Testis (tissue), 3 donors: ENCODE measurements around the gene PKN3. TPM values are rescaled to one million over a fixed set of nuclear protein-coding genes. Genes with fewer than 3 reads are reported as not detected.

Experiments used
- DNase-seq: peaks from one replicate; pipeline ENCODE4 v3.0.0-alpha.2; 2019
- H3K27ac ChIP-seq, 2 donors: fragments of 200-600 bp; sonication (generic); one replicate each; pipeline ENCODE4 v1.5.1; 2019
- H3K27me3 ChIP-seq: fragments of 200-600 bp; sonication (generic); one replicate; pipeline ENCODE4 v1.5.1; 2019
- H3K36me3 ChIP-seq: fragments of 200-600 bp; sonication (generic); one replicate; pipeline ENCODE4 v1.5.1; 2017; ENCODE audit warnings: low read depth; ENCODE audit errors: missing control alignments
- H3K4me1 ChIP-seq: fragments of 200-600 bp; sonication (generic); one replicate; pipeline ENCODE4 v1.5.1; 2019
- H3K4me3 ChIP-seq, 2 donors: fragments of 200-600 bp; sonication (generic); one replicate each; pipeline ENCODE4 v1.5.1; 2017 to 2019
- H3K9me3 ChIP-seq: fragments of 200-600 bp; sonication (generic); one replicate; pipeline ENCODE4 v1.5.1; 2017
- POLR2A ChIP-seq: fragments of 450-650 bp; IDR thresholded peaks from one replicate; pipeline ENCODE4 v1.6.1; 2017; ENCODE audit warnings: antibody characterized with exemption, mild to moderate bottlenecking, moderate library complexity
- WGBS, 2 donors: methylation state at CpG; one replicate each; pipeline ENCODE4 v1.1.5; 2018; 5-methylcytosine and 5-hydroxymethylcytosine counted together
- intact Hi-C: fragments of 100-400 bp; cut with DNase I; formaldehyde crosslinking; loops from one replicate; pipeline ENCODE4 v1.15.1; 2023; ENCODE audit warnings: low total_unique reads
- polyA plus RNA-seq: library from polyadenylated mRNA; stranded (reverse); fragments of 350-450 nt; fragmentation: Illumina TruSeq; extraction: RNeasy Lipid Tissue Mini Kit (QIAGEN cat#74804); gene quantifications from one replicate; pipeline ENCODE4 v1.2.3, GENCODE V29; 2014; ENCODE audit warnings: low read depth, low replicate concordance; ENCODE audit not compliant: insufficient read depth
- small RNA-seq, 2 donors: library from RNA; depleted of rRNA; stranded (forward); fragments of <200 nt; gene quantifications; one replicate each; pipeline ENCODE3, GENCODE V24; 2016
- total RNA-seq, 2 donors: library from RNA; depleted of rRNA; stranded (reverse); fragments of >200 nt; gene quantifications; one replicate each; pipeline ENCODE4 v1.2.3, GENCODE V29; 2016
- TF ChIP-seq, protein P1 (sequence below), 3 experiments: fragments of 450-650 bp in 2 of 3; fragments of 200-600 bp in 1 of 3; sonication (generic) in 1 of 3; IDR thresholded peaks; one replicate each; pipeline ENCODE4 v1.5.1; 2016 to 2019; ENCODE audit warnings: antibody characterized with exemption in 3 of 3, mild to moderate bottlenecking in 2 of 3, moderate library complexity in 1 of 3

Gene PKN3
- total and polyA plus RNA-seq, 3 donors from 2014 or later = 3.6 to 7.2 (median 4.2) TPM

DNA sequence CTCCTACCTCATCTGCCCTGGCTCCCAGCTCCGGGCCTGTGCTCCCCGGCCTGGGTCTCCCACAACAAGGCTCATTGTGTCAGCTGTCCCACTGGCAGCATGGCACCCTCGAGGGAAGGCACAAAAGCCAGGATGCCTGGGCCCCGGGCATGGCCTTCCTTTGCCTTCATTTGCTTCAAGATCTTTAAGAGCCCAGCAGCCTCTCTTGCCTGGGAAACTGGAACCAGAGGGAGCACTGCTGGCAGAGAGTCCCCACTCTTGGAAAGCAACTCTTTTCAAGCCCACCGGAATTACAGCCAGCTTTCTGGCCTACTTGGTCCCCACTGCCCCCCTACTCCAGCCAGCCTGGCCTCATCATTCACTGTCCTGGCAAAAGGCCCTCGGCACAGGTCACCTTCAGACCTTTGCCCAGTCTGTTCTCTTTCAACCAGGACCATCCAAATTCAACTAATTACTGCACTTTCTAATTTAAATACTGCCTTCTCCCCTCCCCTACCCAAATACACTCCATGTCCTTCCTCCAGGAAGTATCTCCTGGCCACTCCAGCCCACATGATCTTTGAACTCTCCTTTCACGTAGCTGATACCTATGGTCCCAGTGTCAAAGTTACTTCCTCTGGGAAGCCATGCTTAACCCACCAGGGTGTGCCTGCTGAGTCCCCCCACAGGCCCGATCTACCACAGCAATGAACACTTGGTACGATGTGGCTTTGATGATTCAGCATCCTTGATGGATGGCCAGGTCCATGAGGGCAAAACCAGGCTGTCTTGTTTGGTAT lies 60.6 kb downstream of the PKN3 start:
- no peaks in the 10 kb centered on the region for H3K9me3 ChIP-seq
- no peak overlapping the region for H3K27ac ChIP-seq
- no peak for DNase-seq

DNA sequence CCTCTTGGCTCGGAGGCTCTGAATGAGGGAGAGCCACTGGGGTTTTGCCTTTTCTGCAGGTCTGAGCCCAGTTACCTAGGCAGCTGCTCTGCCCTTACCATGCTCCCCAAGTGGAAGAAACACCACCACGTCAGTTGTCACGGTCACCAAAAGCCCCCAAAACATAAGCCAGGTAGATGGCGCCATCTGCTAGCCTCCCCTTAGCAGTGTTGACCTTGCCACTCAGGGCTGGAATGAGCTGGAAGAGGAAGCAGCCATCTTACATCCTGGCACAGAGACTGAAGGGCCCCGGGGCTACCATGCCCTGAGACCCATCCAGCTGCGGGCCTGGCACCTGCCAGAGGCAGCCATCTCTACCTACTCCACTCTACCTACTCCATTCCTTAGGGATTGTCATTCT lies 62.1 kb downstream of the PKN3 start:
- H3K4me3 ChIP-seq = no peak overlapping the region
- H3K9me3 ChIP-seq = no peaks in the 10 kb centered on the region
- no peaks in the 10 kb centered on the region for H3K27me3 ChIP-seq
- H3K36me3 ChIP-seq = no peaks in the 10 kb centered on the region
- no peak for DNase-seq
- 93 to 98% methylated on average over 4 to 6 of the region's 6 CpGs for WGBS, 2 donors
- no peaks in the 10 kb centered on the region for H3K4me1 ChIP-seq
- TF ChIP-seq, protein P1, sequence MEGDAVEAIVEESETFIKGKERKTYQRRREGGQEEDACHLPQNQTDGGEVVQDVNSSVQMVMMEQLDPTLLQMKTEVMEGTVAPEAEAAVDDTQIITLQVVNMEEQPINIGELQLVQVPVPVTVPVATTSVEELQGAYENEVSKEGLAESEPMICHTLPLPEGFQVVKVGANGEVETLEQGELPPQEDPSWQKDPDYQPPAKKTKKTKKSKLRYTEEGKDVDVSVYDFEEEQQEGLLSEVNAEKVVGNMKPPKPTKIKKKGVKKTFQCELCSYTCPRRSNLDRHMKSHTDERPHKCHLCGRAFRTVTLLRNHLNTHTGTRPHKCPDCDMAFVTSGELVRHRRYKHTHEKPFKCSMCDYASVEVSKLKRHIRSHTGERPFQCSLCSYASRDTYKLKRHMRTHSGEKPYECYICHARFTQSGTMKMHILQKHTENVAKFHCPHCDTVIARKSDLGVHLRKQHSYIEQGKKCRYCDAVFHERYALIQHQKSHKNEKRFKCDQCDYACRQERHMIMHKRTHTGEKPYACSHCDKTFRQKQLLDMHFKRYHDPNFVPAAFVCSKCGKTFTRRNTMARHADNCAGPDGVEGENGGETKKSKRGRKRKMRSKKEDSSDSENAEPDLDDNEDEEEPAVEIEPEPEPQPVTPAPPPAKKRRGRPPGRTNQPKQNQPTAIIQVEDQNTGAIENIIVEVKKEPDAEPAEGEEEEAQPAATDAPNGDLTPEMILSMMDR (IDR thresholded peaks at IDR 0.05) = no peak
- no peak for TF ChIP-seq POLR2A
- no peak overlapping the region for H3K27ac ChIP-seq
- intact Hi-C loops = no loop called here

More for the DNA sequence above, 60.6 kb downstream of the PKN3 start:
- H3K4me1 ChIP-seq = no peaks in the 10 kb centered on the region
- TF ChIP-seq POLR2A = no peak
- TF ChIP-seq, protein P1 (IDR thresholded peaks at IDR 0.05) = no peak
- no peaks in the 10 kb centered on the region for H3K36me3 ChIP-seq
- no peak overlapping the region for H3K4me3 ChIP-seq
- no peaks in the 10 kb centered on the region for H3K27me3 ChIP-seq
- WGBS, 2 donors = 81 to 92% methylated on average over 9 of the region's 9 CpGs
- intact Hi-C loops = no loop called here

DNA sequence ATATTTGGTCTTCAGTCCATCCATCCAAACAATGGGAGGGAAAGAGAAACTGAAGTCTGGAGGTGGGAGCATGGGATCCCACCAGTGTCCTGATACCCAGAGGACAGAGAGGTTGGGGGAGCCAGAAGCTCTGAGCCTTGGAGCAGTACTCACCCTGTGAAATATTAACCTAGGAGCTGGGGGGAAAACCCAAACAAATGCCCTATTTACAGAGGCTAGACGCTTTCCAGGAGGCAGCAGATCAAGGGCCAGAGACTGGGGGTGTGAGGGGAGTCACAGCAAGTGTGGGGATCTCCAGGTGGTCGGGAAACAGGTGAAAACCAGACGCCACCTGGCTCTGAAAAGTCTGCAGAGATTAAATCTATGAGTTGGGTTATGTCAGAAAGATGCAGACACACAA lies 63.2 kb downstream of the PKN3 start:
- no peaks in the 10 kb centered on the region for H3K27me3 ChIP-seq
- TF ChIP-seq, protein P1 (IDR thresholded peaks at IDR 0.05) = no peak
- TF ChIP-seq POLR2A = no peak
- no peaks in the 10 kb centered on the region for H3K36me3 ChIP-seq
- H3K27ac ChIP-seq = no peak overlapping the region
- intact Hi-C loops = no loop called here
- peaks cover 4% of the 10 kb centered on the region for H3K4me1 ChIP-seq
- DNase-seq = no peak
- 83 to 89% methylated on average over 2 to 3 of the region's 3 CpGs for WGBS, 2 donors
- no peak overlapping the region for H3K4me3 ChIP-seq
- no peaks in the 10 kb centered on the region for H3K9me3 ChIP-seq

DNA sequence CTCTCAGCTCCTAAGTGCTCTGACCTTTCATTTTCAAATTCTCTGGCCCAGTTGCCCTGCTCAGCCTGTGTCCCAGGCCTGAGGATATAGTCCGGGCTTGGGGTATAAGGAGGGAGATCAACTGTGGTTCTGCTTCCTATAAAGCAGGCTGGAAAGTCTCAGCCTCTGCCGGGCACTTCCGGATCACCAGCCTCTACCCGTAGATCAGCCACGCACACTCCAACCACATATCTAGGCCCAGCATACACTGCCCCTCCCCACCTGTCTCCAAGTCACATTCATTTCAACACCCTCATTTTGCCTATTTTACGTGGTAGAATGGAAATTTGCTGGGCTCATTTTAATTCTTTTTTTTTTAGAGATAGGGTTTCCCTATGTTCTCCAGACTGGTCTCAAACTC lies 66.3 kb downstream of the PKN3 start:
- peaks cover 14% of the 10 kb centered on the region for H3K4me1 ChIP-seq
- no peaks in the 10 kb centered on the region for H3K9me3 ChIP-seq
- no peak for DNase-seq
- TF ChIP-seq POLR2A = no peak
- TF ChIP-seq, protein P1 (IDR thresholded peaks at IDR 0.05) = no peak
- intact Hi-C loops = no loop called here
- no peaks in the 10 kb centered on the region for H3K27me3 ChIP-seq
- H3K36me3 ChIP-seq = no peaks in the 10 kb centered on the region
- WGBS, 2 donors = 79 to 92% methylated on average over 6 of the region's 6 CpGs
- H3K27ac ChIP-seq = no peak overlapping the region
- no peak overlapping the region for H3K4me3 ChIP-seq

Small RNA genes lying within 50 kb of the gene (small RNA-seq; reads per million reads assigned to genes)
- gene RF00017 (0 reads per million in 2 donors), gene RN7SL560P (0 to 0.19 reads per million in 2 donors)

Other genes with a start within 250 kb of the PKN3 start
- 100 to 1,000 TPM; 189 to 421 TPM for gene ODF2, start 246.5 kb upstream of the PKN3 start, total RNA-seq
- 634 TPM for gene ODF2, start 246.5 kb upstream of the PKN3 start, polyA plus RNA-seq
- gene GLE1, start 197.8 kb upstream of the PKN3 start, total RNA-seq = 10 to 100 TPM; 44.7 to 59.7 TPM
- 82.3 TPM for gene GLE1, start 197.8 kb upstream of the PKN3 start, polyA plus RNA-seq
- gene SPTAN1, start 149.9 kb upstream of the PKN3 start, total RNA-seq = 100 to 1,000 TPM; 653 to 665 TPM
- gene SPTAN1, start 149.9 kb upstream of the PKN3 start, polyA plus RNA-seq = 299 TPM
- gene DYNC2I2, start 45.7 kb upstream of the PKN3 start, total RNA-seq = 10 to 100 TPM; 78.4 to 96.7 TPM
- 102 TPM for gene DYNC2I2, start 45.7 kb upstream of the PKN3 start, polyA plus RNA-seq
- gene SET, start 13.3 kb upstream of the PKN3 start, total RNA-seq = 100 to 1,000 TPM; 113 to 142 TPM
- gene SET, start 13.3 kb upstream of the PKN3 start, polyA plus RNA-seq = 159 TPM
- gene ZDHHC12, start 21.6 kb downstream of the PKN3 start, total RNA-seq = 10 to 100 TPM; 36.4 to 57.5 TPM
- 39.3 TPM for gene ZDHHC12, start 21.6 kb downstream of the PKN3 start, polyA plus RNA-seq
- 100 to 1,000 TPM in 1 of 2 donors, 10 to 100 TPM in 1; 96.8 to 112 TPM for gene ZER1, start 69.4 kb downstream of the PKN3 start, total RNA-seq
- gene ZER1, start 69.4 kb downstream of the PKN3 start, polyA plus RNA-seq = 118 TPM
- 10 to 100 TPM; 14.3 to 15.7 TPM for gene TBC1D13, start 84.8 kb downstream of the PKN3 start, total RNA-seq
- 15.5 TPM for gene TBC1D13, start 84.8 kb downstream of the PKN3 start, polyA plus RNA-seq
- 10 to 100 TPM; 28.9 to 30.4 TPM for gene ENDOG, start 116.0 kb downstream of the PKN3 start, total RNA-seq
- gene ENDOG, start 116.0 kb downstream of the PKN3 start, polyA plus RNA-seq = 33.9 TPM
- 10 to 100 TPM; 34.0 to 43.2 TPM for gene SPOUT1, start 127.3 kb downstream of the PKN3 start, total RNA-seq
- gene SPOUT1, start 127.3 kb downstream of the PKN3 start, polyA plus RNA-seq = 14.4 TPM
- 10 to 100 TPM; 14.0 to 18.0 TPM for gene KYAT1, start 179.4 kb downstream of the PKN3 start, total RNA-seq
- 11.6 TPM for gene KYAT1, start 179.4 kb downstream of the PKN3 start, polyA plus RNA-seq
- gene LRRC8A, start 179.6 kb downstream of the PKN3 start, total RNA-seq = 10 to 100 TPM; 54.3 to 61.3 TPM
- 30.9 TPM for gene LRRC8A, start 179.6 kb downstream of the PKN3 start, polyA plus RNA-seq
- gene PHYHD1, start 218.5 kb downstream of the PKN3 start, total RNA-seq = 10 to 100 TPM; 10.9 to 18.5 TPM
- gene PHYHD1, start 218.5 kb downstream of the PKN3 start, polyA plus RNA-seq = 15.1 TPM
- 10 to 100 TPM; 26.4 to 29.4 TPM for gene DOLK, start 245.1 kb downstream of the PKN3 start, total RNA-seq
- gene DOLK, start 245.1 kb downstream of the PKN3 start, polyA plus RNA-seq = 36.9 TPM
- gene NUP188, start 245.2 kb downstream of the PKN3 start, total RNA-seq = 100 to 1,000 TPM; 165 to 184 TPM
- 241 TPM for gene NUP188, start 245.2 kb downstream of the PKN3 start, polyA plus RNA-seq